NCI-H2227 (cell line): ENCODE measurements around the gene NUDT13.

Experiments
- DNase-seq: peaks from one replicate; lab custom pipeline; 2025; ENCODE audit not compliant: unreplicated experiment; lab: John Stamatoyannopoulos, UW

The NUDT13 gene

DNA sequence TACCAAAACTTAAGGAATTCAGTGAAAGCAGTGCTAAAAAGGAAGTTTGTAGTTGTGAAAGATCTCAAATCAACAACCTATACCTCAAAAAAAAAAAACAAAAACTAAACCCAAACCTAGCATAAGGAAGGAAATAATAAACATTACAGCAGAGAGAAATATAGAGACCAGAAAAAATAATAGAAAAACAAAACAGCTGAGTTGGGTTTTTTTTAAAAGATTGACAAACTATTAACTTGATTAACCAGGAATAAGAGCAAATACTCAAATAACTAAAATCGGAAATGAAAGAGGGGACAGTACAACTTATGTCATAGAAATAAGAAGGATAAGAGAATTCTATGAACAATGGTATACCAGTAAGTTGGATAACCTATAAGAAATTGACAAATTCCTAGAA lies 50.8 kb downstream of the NUDT13 start:
- DNase-seq: no peak

GRCh38 chr10:73161662-73162061 lies 51.4 kb downstream of the NUDT13 start:
- DNase-seq: no peak

DNA sequence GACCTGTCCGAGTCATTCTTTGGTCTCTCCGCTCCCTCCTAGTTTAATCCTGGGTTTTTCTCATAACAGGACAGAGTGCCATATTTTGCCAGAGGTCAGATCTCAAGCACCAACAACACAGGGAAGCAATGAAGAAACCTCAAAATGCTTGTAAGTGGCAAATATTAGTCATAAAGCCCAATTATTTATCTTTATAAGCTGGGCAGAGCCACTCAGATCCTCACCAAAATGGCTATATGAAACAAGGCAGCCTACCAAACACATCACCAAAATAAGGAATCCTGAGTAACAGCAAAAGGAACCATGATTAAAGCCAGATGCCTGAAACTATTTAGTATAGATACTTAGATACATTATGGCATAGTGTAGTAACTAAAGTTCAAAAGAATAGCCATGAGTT lies 52.8 kb downstream of the NUDT13 start:
- no peak for DNase-seq

GRCh38 chr10:73166972-73167371 lies 56.7 kb downstream of the NUDT13 start:
- DNase-seq: no peak

DNA sequence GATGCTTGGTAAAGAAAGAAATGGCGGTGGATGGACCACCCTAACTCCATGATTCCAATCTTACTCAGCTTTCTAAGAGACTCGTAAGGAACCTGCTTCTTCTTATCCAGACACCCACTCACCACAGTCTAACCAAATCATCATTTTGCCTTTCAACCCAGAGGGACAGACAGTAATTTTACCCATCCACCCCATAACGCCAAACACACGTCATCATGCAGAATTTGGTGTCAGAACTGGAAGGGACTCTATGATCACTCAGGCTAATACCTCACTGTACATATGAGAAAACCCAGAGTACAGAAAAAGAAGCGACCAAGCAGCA lies 57.2 kb downstream of the NUDT13 start:
- DNase-seq: peak; percentile 34

DNA sequence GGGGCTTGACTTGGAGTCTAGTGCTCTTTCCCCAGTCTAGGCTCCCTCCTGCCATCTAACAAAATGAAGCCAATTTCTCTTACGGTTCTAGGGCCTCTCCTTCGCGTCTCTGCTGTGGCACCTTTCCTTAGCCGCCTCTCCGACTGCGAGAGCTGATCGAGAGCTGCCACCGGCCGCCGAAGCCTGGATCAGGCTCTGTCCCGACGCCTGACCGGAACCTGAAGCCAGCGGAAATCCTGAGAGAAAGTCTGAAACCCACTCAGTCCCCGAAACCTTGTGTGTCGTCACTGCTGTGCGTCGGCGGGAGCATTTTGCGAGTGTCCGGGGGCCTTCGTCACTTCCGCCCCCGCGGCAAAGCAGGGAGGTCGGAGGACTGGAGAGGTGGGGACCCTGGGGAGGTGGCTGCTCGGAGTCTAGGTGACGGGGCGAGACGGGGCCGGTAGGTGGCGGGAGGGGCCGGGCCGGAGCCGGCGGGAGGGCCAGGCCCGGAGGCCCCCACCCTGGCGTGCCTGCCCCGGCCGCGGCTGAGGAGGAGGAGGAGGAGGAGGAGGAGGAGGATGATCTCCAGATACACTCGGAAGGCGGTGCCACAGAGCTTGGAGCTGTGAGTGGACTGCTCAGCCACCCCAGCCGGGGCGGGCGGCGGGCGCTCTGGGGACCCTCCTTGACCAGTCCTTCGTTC lies 57.7 kb downstream of the NUDT13 start, which contains the start of the genes ECD and FAM149B1:
ECD (minus strand) TSS at position 226 of the 682 bp plus-strand sequence. CDS start 4,071 bp downstream, outside the sequence.
FAM149B1 (plus strand) TSS at position 337 of the 682 bp plus-strand sequence; CDS start at position 558, 221 bp downstream.
- DNase-seq: peak; percentile 94

DNA sequence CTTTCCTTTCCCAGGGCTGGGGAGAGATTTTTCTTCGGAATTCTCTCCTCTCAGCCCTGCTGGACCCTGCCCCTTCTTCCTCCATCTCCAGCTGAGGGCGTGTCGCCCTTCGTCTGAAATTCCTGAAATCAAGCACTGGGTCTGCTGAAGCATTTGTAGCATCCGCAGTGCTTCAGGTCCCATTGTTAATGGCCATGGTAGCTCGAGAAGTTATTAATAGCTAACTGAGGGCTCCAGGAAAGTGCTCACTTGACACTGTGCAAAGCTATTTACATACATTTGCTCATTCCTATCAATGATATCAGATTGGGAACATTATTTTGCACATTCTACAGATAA lies 58.2 kb downstream of the NUDT13 start:
- DNase-seq: peak; percentile 72

DNA sequence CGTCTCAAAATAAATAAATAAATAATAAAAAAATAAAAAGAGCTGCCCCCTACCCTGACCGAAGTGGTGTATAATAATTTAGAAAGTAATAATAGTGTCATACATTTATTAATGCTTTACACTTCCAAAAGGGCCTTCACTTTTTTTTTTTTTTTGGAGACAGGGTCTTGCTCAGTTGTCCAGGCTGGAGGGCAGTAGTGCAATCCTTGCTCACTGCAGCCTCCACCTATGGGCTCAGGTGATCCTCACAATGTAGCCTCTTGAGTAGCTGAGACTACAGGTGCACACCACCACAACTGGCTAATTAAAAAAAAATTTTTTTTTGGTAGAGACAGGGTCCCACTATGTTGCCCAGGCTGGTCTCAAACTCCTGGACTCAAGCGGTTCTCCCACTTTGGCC lies 59.1 kb downstream of the NUDT13 start:
- no peak for DNase-seq

DNA sequence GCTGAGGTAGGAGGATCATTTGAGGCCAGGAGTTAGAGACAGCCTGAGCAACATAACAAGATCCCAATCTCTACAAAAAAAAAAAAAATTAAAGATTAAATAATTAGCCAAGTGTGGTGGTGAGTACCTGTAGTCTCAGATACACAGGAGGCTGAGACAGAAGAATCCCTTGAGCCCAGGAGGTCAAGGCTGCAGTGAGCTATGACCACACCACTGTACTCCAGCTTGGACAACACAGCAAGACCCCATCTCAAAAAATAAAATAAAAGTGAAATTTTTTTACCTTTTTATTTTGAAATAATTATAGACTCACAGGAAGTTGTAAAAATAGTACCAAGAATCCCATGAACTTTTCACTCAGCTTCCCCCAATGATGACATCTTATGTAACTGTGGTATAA lies 62.6 kb downstream of the NUDT13 start:
- DNase-seq: no peak

- DNase-seq: no peak
Measured at GRCh38 chr10:73174148-73174925, 64.1 kb downstream of the NUDT13 start.
